Caco-2 (cell line): ENCODE measurements around the gene OR51E1. TPM values are rescaled to one million over a fixed set of nuclear protein-coding genes. Genes with fewer than 3 reads are reported as not detected.

Experiments used
- BruUV-seq: library from RNA; stranded (reverse); fragments of 400-500 nt; replicated peaks from 2 replicates; lab custom pipeline; 2021; lab: Mats Ljungman, UMichigan
- CTCF ChIA-PET: fragments of 300-600 bp; sonication (Branson Sonifier 250); formaldehyde crosslinking; loops from one replicate; lab custom pipeline; 2022; ENCODE audit warnings: antibody characterized with exemption; lab: Charles Lee
- POLR2A ChIA-PET: fragments of 300-600 bp; sonication (Branson Sonifier 250); formaldehyde crosslinking; loops from one replicate; lab custom pipeline; 2022; ENCODE audit warnings: antibody characterized with exemption; lab: Charles Lee
- DNase-seq, 2 experiments: peaks; one replicate each; pipeline versions ENCODE4 v3.0.0 to v3.0.0-alpha.2; 2020 to 2022
- H3K27me3 ChIP-seq: replicated peaks from 2 replicates; pipeline ENCODE4 v1.6.0; 2011; ENCODE audit warnings: low read length; ENCODE audit not compliant: control insufficient read depth, insufficient read depth
- H3K36me3 ChIP-seq: 2 replicates; pipeline ENCODE4 v1.5.1; 2011; ENCODE audit warnings: low read length; ENCODE audit not compliant: control insufficient read depth, insufficient read depth
- H3K4me1 ChIP-seq: fragments of 250-450 bp; sonication (Bioruptor Pico); 2 replicates; pipeline ENCODE4 v1.5.1; 2020; ENCODE audit warnings: mild to moderate bottlenecking
- H3K4me3 ChIP-seq: 2 replicates; pipeline ENCODE4 v1.5.1; 2011; ENCODE audit warnings: low read depth, mild to moderate bottlenecking, control low read depth, low read length
- H3K9me3 ChIP-seq: fragments of 250-450 bp; sonication (Bioruptor Pico); 2 replicates; pipeline ENCODE4 v1.5.1; 2020; ENCODE audit warnings: mild to moderate bottlenecking, moderate library complexity
- H3K27ac Mint-ChIP-seq: one replicate; pipeline ENCODE4 v1.8.0; 2022; ENCODE audit warnings: mixed read lengths; ENCODE audit not compliant: unreplicated experiment
- H3K27me3 Mint-ChIP-seq: one replicate; pipeline ENCODE4 v1.8.0; 2022; ENCODE audit warnings: mixed read lengths; ENCODE audit not compliant: insufficient read depth, unreplicated experiment
- H3K36me3 Mint-ChIP-seq: one replicate; pipeline ENCODE4 v1.8.0; 2022; ENCODE audit warnings: mild to moderate bottlenecking, mixed read lengths; ENCODE audit not compliant: insufficient read depth, unreplicated experiment
- H3K4me1 Mint-ChIP-seq: one replicate; pipeline ENCODE4 v1.8.0; 2022; ENCODE audit warnings: low read depth, mixed read lengths; ENCODE audit not compliant: unreplicated experiment
- H3K4me3 Mint-ChIP-seq: one replicate; pipeline ENCODE4 v1.8.0; 2022; ENCODE audit warnings: mild to moderate bottlenecking, moderate library complexity, mixed read lengths; ENCODE audit not compliant: unreplicated experiment
- H3K9me3 Mint-ChIP-seq: one replicate; pipeline ENCODE4 v1.8.0; 2022; ENCODE audit warnings: mixed read lengths; ENCODE audit not compliant: unreplicated experiment
- intact Hi-C: fragments of 100-400 bp; cut with micrococcal nuclease; formaldehyde crosslinking; loops from one replicate; pipeline ENCODE4 v1.10.0; 2022; ENCODE audit not compliant: unreplicated experiment
- total RNA-seq: library from RNA; stranded (reverse); gene quantifications from 2 replicates; pipeline ENCODE4 v1.2.3, GENCODE V29; 2022
- TF ChIP-seq, protein P1 (sequence below), 2 experiments: fragments of 200-600 bp in 1 of 2; IDR thresholded peaks; 1 replicate in 1 of 2; 2 replicates in 1 of 2; pipeline versions ENCODE4 v1.5.1 to v1.8.0; 2011 to 2022; ENCODE audit warnings: antibody characterized with exemption in 1 of 2, control low read depth in 1 of 2, inconsistent platforms in 1 of 2, low read depth in 1 of 2, low read length in 1 of 2, mild to moderate bottlenecking in 1 of 2, moderate library complexity in 1 of 2; ENCODE audit not compliant: insufficient read depth in 1 of 2, severe bottlenecking in 1 of 2, unreplicated experiment in 1 of 2

OR51E1 gene
- total RNA-seq, 1 experiment from 2014 or later: not detected

DNA sequence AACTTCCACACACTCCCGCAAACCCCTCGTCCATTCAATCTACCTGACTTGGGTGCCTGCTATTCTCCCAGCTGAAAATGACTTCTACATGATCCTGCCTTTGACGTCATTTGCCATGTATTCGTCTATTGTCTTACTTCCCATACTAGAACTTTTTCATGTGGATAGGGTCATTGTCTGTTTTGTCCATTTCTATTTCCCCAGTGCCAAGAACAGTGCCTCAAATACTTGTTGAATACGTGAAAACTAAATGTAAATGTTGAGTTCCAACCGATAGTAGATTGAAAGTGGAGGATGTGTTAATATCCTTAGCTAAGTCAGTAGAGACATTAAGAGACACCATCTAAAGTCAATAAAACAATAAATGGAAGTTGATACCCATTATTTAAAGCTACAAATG, 36.7 kb upstream of the OR51E1 start:
- H3K4me3 ChIP-seq: peak overlapping the region; percentile 50
- H3K4me1 ChIP-seq: 0 out of 2 replicates have a peak, but pooled peaks cover 13% of the 10 kb centered on the region
- POLR2A ChIA-PET: no interaction called here
- H3K9me3 Mint-ChIP-seq: peaks cover 7% of the 10 kb centered on the region
- H3K4me1 Mint-ChIP-seq: peaks cover 10% of the 10 kb centered on the region
- H3K9me3 ChIP-seq: no peaks in the 10 kb centered on the region
- intact Hi-C loops: loop anchor here (5.0 kb wide), 2 partner anchors 60 to 1625 kb away; partner anchors contain the start of genes FHIP1B and OR52M1
- H3K27me3 Mint-ChIP-seq: no peaks in the 10 kb centered on the region
- DNase-seq: no peak
- no TSS peak for BruUV-seq
- TF ChIP-seq, protein P1, sequence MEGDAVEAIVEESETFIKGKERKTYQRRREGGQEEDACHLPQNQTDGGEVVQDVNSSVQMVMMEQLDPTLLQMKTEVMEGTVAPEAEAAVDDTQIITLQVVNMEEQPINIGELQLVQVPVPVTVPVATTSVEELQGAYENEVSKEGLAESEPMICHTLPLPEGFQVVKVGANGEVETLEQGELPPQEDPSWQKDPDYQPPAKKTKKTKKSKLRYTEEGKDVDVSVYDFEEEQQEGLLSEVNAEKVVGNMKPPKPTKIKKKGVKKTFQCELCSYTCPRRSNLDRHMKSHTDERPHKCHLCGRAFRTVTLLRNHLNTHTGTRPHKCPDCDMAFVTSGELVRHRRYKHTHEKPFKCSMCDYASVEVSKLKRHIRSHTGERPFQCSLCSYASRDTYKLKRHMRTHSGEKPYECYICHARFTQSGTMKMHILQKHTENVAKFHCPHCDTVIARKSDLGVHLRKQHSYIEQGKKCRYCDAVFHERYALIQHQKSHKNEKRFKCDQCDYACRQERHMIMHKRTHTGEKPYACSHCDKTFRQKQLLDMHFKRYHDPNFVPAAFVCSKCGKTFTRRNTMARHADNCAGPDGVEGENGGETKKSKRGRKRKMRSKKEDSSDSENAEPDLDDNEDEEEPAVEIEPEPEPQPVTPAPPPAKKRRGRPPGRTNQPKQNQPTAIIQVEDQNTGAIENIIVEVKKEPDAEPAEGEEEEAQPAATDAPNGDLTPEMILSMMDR (IDR thresholded peaks at IDR 0.05; ENCODE audit: insufficient read depth in 1 of 2, low read depth in 1 of 2, low read length in 1 of 2, severe bottlenecking in 1 of 2, unreplicated experiment in 1 of 2): no peak
- H3K4me3 Mint-ChIP-seq: peak overlapping the region; percentile 87
- H3K27ac Mint-ChIP-seq: peak overlapping the region; percentile 88
- H3K27me3 ChIP-seq: no peaks in the 10 kb centered on the region
- H3K36me3 ChIP-seq: no peaks in the 10 kb centered on the region; the same call in 1 of the 2 replicates
- H3K36me3 Mint-ChIP-seq: peaks cover 13% of the 10 kb centered on the region
- CTCF ChIA-PET: interaction anchor here (1.0 to 1.9 kb wide), 5 partner anchors 15 to 420 kb away, joined by 3 to 12 read pairs (median 6); partner anchors contain the start of gene OR51D1

DNA sequence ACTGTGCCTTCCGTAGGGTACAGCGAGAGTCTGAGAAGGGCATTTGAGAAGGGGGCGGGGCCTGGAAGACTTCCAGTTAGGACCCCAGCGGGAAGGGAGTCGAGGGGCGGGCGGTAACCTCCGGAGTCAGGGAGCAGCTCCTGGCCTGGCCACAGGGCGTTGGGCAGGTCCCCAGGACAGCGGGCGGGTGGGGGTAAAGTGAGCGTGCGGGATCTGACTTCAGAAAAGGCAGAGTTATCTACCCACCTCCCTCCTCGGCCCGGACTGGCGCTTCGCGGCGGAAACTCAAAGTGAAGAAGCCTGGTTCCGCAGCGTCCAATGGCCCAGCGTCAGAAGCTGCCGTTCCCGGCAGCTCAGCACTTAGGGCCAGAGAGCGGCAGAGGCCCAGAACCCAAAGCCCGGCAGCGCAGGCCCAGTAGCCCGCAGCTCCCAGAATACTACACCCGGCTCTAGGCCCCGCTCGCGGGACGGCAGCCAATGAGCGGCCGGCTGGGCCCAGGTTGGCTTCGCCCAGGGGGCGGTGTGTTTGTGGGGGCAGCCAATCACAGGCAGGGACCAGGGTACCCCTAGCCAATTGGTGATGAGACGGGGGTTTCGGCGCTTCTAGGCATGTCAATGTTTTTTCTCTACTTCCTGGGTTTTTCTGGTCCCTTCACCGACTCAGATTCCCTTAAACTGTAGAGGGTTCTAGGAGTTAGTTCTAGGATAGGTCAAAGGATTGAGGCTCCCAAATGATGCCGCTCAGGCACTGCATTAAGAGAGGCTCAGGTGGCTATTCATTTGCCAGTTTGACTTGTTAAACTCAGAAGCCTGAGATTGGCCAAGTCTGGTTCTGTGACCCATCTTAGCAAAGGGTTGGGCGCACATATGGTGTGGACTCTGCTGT, 35.8 kb upstream of the OR51E1 start, which contains the start of gene TRIM68:
Gene TRIM68 (minus strand): TSS at position 451 of the 886 bp plus-strand sequence. CDS start 2,727 bp downstream, outside the sequence.
- Histone ChIP-seq H3K36me3 (no peaks in the 10 kb centered on the region; the same call in 1 of the 2 replicates), H3K27me3 (no peaks in the 10 kb centered on the region), H3K9me3 (no peaks in the 10 kb centered on the region), H3K4me1 (0 out of 2 replicates have a peak, but pooled peaks cover 13% of the 10 kb centered on the region), H3K4me3 (peak within 1 kb of the TSS; percentile 50)
- peaks cover 10% of the 10 kb centered on the region for H3K4me1 Mint-ChIP-seq
- TF ChIP-seq, protein P1 (IDR thresholded peaks at IDR 0.05; ENCODE audit: insufficient read depth in 1 of 2, low read depth in 1 of 2, low read length in 1 of 2, severe bottlenecking in 1 of 2, unreplicated experiment in 1 of 2): no peak
- no peaks in the 10 kb centered on the region for H3K27me3 Mint-ChIP-seq
- peak within 1 kb of the TSS; percentile 87 for H3K4me3 Mint-ChIP-seq
- ChIA-PET CTCF (interaction anchor here (0.6 to 1.9 kb wide), 10 partner anchors 16 to 1962 kb away, joined by 3 to 12 read pairs (median 4); partner anchors contain the start of gene OR51D1), POLR2A (no interaction called here)
- H3K27ac Mint-ChIP-seq: peak within 1 kb of the TSS; percentile 88
- TSS peak; percentile 59 for BruUV-seq
- peaks cover 13% of the 10 kb centered on the region for H3K36me3 Mint-ChIP-seq
- intact Hi-C loops: loop anchor here (5.0 kb wide), 2 partner anchors 61 to 1624 kb away; partner anchors contain the start of genes FHIP1B and OR52M1
- peaks cover 7% of the 10 kb centered on the region for H3K9me3 Mint-ChIP-seq
- peak; percentile 97 to 98 for DNase-seq

DNA sequence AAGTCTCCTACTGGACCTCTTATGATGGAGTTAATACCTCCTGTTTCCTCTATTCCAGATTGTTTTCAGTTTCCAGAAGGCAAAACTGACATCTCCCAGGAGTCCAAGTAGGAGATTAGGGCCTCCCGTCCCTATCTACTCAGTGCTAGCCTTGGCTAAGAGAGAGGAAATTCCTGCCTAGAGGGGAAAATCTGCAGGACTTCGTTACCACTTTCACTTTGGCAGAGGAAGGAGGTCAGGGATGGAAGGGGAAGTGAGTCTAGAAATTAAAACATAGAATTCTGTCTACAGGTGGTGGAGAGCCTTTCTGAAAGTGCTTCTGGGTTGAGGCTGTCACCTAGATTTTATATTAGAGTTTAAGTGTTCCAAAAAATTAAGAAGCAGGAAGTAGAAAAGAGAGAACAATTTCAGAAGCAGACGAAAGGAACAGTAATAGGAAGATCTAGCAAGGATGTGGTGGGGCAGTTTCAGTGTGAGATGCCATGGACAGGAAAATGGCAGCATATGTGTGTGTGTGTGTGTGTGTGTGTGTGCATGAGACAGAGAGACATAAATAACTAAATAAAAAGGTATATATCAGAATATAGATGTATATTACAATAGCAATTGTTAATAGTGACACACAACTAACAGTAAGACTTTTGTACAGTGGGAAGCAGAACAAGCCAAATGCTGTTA, 33.4 kb upstream of the OR51E1 start:
- H3K9me3 ChIP-seq: no peaks in the 10 kb centered on the region
- H3K36me3 Mint-ChIP-seq: peaks cover 13% of the 10 kb centered on the region
- TF ChIP-seq, protein P1 (IDR thresholded peaks at IDR 0.05; ENCODE audit: insufficient read depth in 1 of 2, low read depth in 1 of 2, low read length in 1 of 2, severe bottlenecking in 1 of 2, unreplicated experiment in 1 of 2): no peak

More for the DNA sequence above, 33.4 kb upstream of the OR51E1 start:
- Mint-ChIP-seq H3K4me1 (peaks cover 10% of the 10 kb centered on the region), H3K4me3 (no peak overlapping the region), H3K27me3 (no peaks in the 10 kb centered on the region), H3K27ac (no peak overlapping the region), H3K9me3 (peaks cover 7% of the 10 kb centered on the region)
- DNase-seq: no peak
- BruUV-seq: no TSS peak
- Histone ChIP-seq H3K27me3 (no peaks in the 10 kb centered on the region), H3K36me3 (no peaks in the 10 kb centered on the region), H3K4me1 (0 out of 2 replicates have a peak, but pooled peaks cover 13% of the 10 kb centered on the region), H3K4me3 (no peak overlapping the region)
- intact Hi-C loops: no loop called here
- POLR2A ChIA-PET: no interaction called here
- CTCF ChIA-PET: no interaction called here
